Gastroesophageal sphincter (tissue), 3 donors: ENCODE results near the gene ADGRG7.
"Not testable (repeated sequence)": the region's sequence is repeated elsewhere in the genome, so short reads cannot be mapped to it uniquely, and the experiment has no call there.

Experiments used
- CTCF ChIP-seq, 4 experiments: fragments of 200-600 bp in 2 of 4; fragments of 450-650 bp in 2 of 4; sonication (generic) in 1 of 4; IDR thresholded peaks; one replicate each; pipeline ENCODE4 v1.5.1; 2017 to 2019; ENCODE audit warnings: antibody characterized with exemption in 4 of 4, mild to moderate bottlenecking in 2 of 4, moderate library complexity in 2 of 4
- POLR2A ChIP-seq, 2 donors: fragments of 450-650 bp; IDR thresholded peaks; one replicate each; pipeline ENCODE4 v1.6.1; 2017; ENCODE audit warnings: antibody characterized with exemption in 2 of 2, mild to moderate bottlenecking in 2 of 2, moderate library complexity in 1 of 2
- POLR2AphosphoS5 ChIP-seq: sonication (generic); formaldehyde crosslinking; IDR thresholded peaks from one replicate; pipeline ENCODE4 v1.6.1; 2017; ENCODE audit warnings: antibody characterized with exemption

GRCh38 chr3:100582157-100582556 lies 27.2 kb upstream of the ADGRG7 start:
- TF ChIP-seq POLR2AphosphoS5; CTCF (IDR thresholded peaks at IDR 0.05); POLR2A (IDR thresholded peaks at IDR 0.05): not testable (repeated sequence)
